Chondrocyte (in vitro differentiated cells): ENCODE measurements around the gene SLC1A1. TPM values are rescaled to one million over a fixed set of nuclear protein-coding genes. Genes with fewer than 3 reads are reported as not detected.

Experiments used
- DNase-seq: peaks from one replicate; pipeline ENCODE4 v3.0.0; 2021; ENCODE audit warnings: mixed read lengths, low spot score
- H3K27ac Mint-ChIP-seq: one replicate; pipeline ENCODE4 v1.8.0; 2021; ENCODE audit warnings: mild to moderate bottlenecking, moderate library complexity, mixed read lengths; ENCODE audit not compliant: unreplicated experiment
- H3K27me3 Mint-ChIP-seq: 2 replicates; pipeline ENCODE4 v1.8.0; 2021; ENCODE audit warnings: low read depth, mixed read lengths
- H3K36me3 Mint-ChIP-seq: 2 replicates; pipeline ENCODE4 v1.8.0; 2021; ENCODE audit warnings: low read depth, mixed read lengths
- H3K4me1 Mint-ChIP-seq: 2 replicates; pipeline ENCODE4 v1.8.0; 2021; ENCODE audit warnings: low read depth, mild to moderate bottlenecking, mixed read lengths
- H3K4me3 Mint-ChIP-seq: one replicate; pipeline ENCODE4 v1.8.0; 2021; ENCODE audit warnings: mild to moderate bottlenecking, moderate library complexity, mixed read lengths; ENCODE audit not compliant: unreplicated experiment
- H3K9me3 Mint-ChIP-seq: 2 replicates; pipeline ENCODE4 v1.8.0; 2021; ENCODE audit warnings: low read depth, mixed read lengths
- total RNA-seq: library from RNA; stranded (reverse); gene quantifications from 3 replicates; pipeline ENCODE4 v1.2.1, GENCODE V29; 2021
- TF ChIP-seq, protein P1 (sequence below): fragments of 200-600 bp; sonication (generic); IDR thresholded peaks from 2 replicates; pipeline ENCODE4 v1.5.0; 2021; ENCODE audit warnings: antibody characterized with exemption, mild to moderate bottlenecking, moderate library complexity

Gene SLC1A1
- total RNA-seq, 1 donor from 2014 or later = 11.0 TPM

DNA sequence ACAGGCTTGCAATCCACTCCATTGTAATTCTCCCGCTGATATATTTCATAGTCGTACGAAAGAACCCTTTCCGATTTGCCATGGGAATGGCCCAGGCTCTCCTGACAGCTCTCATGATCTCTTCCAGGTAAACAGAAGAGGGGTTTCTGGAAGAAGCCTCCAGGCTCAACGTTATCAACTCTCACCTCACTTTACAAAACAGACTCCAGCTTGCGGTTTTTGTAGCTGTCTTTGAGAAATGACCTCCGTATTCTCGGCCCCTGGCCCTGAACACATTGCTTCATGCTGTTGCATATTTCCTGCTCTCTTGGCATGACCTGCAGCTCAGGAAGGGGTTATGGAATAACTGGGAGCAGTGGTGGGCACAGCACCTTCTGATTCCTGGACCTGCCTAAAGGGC, 85.7 kb downstream of the SLC1A1 start:
- Mint-ChIP-seq H3K27ac (no peak overlapping the region), H3K27me3 (no peaks in the 10 kb centered on the region)
- TF ChIP-seq, protein P1, sequence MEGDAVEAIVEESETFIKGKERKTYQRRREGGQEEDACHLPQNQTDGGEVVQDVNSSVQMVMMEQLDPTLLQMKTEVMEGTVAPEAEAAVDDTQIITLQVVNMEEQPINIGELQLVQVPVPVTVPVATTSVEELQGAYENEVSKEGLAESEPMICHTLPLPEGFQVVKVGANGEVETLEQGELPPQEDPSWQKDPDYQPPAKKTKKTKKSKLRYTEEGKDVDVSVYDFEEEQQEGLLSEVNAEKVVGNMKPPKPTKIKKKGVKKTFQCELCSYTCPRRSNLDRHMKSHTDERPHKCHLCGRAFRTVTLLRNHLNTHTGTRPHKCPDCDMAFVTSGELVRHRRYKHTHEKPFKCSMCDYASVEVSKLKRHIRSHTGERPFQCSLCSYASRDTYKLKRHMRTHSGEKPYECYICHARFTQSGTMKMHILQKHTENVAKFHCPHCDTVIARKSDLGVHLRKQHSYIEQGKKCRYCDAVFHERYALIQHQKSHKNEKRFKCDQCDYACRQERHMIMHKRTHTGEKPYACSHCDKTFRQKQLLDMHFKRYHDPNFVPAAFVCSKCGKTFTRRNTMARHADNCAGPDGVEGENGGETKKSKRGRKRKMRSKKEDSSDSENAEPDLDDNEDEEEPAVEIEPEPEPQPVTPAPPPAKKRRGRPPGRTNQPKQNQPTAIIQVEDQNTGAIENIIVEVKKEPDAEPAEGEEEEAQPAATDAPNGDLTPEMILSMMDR = no peak

DNA sequence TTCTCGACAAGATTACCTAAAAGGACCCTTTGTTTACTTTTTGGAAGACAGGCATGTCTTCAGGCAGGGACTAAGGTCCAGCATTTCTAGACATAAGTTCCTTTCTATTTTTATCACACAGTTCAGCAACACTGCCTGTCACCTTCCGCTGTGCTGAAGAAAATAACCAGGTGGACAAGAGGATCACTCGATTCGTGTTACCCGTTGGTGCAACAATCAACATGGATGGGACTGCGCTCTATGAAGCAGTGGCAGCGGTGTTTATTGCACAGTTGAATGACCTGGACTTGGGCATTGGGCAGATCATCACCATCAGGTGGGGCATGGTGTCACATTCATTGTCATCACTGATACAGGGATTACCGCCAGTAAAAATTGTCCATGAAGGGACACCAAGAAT, 86.2 kb downstream of the SLC1A1 start:
- DNase-seq = no peak
- Mint-ChIP-seq H3K27ac (no peak overlapping the region), H3K36me3 (peaks cover 34% of the 10 kb centered on the region), H3K4me3 (no peak overlapping the region), H3K27me3 (no peaks in the 10 kb centered on the region), H3K4me1 (peaks cover 3% of the 10 kb centered on the region), H3K9me3 (no peaks in the 10 kb centered on the region)
- TF ChIP-seq, protein P1 = no peak

More for the DNA sequence above, 85.7 kb downstream of the SLC1A1 start:
- Mint-ChIP-seq H3K36me3 (peaks cover 34% of the 10 kb centered on the region), H3K4me1 (no peaks in the 10 kb centered on the region), H3K4me3 (no peak overlapping the region), H3K9me3 (no peaks in the 10 kb centered on the region)
- DNase-seq = no peak

DNA sequence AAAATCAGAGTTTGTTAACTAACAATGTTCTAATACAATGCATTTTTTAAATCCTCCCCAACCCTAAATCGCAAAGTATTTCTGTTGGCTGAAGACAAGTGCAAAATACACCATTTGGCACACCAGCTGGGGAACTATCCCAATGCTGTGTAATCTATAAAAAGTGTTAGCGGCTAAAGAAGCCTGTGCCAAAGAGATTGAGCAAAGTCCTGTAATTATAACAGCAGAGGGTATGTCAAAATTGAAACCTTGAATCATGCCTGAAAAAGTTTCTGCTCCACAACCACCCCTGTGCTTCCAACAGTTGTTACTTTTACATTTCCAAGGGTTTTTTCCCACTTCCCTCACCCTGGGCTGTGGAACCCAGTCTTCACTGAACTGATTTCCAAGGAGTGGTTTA, 88.7 kb downstream of the SLC1A1 start:
- Mint-ChIP-seq H3K27me3 (no peaks in the 10 kb centered on the region), H3K27ac (no peak overlapping the region), H3K4me3 (no peak overlapping the region), H3K36me3 (peaks cover 41% of the 10 kb centered on the region), H3K9me3 (no peaks in the 10 kb centered on the region), H3K4me1 (peaks cover 3% of the 10 kb centered on the region)
- TF ChIP-seq, protein P1 = no peak
- DNase-seq = no peak

DNA sequence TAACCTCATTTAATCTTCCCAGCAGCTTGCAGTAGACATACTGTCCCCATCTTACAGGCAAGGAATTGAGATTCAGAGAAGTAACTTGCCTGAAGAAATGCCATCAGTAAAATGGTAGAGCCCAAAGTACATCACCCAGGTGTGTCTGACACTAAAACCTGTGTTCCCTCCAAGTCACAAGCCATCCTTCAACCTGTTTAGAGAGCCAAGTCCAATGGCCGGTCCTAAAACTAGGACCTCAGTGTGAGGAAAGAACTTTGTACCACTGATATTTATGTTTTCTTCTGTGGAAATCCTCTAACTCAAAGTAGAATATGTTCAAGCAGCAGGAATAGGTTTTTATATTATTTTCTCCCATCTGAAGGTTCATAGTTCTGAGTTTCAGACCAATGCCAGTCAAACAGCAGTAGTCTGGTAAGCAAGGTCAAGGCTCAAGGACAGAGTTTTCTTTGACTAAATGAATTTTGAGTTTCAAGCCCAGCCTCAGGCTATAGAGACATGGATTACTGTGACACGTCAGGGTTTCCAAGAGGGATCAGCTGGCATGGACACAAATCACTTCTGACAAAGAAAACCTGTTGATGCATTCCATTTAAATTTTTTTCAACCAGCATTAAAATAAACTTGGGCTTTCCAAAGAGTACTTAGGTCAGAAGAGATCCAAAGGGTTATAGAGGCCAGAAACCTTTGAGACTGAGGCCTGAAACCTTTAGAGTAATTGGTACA, 90.9 kb downstream of the SLC1A1 start:
- no peak overlapping the region for H3K27ac Mint-ChIP-seq
- H3K36me3 Mint-ChIP-seq = peaks cover 47% of the 10 kb centered on the region
- no peaks in the 10 kb centered on the region for H3K27me3 Mint-ChIP-seq
- H3K4me3 Mint-ChIP-seq = no peak overlapping the region
- no peaks in the 10 kb centered on the region for H3K9me3 Mint-ChIP-seq
- TF ChIP-seq, protein P1 = no peak
- no peak for DNase-seq
- peaks cover 3% of the 10 kb centered on the region for H3K4me1 Mint-ChIP-seq

DNA sequence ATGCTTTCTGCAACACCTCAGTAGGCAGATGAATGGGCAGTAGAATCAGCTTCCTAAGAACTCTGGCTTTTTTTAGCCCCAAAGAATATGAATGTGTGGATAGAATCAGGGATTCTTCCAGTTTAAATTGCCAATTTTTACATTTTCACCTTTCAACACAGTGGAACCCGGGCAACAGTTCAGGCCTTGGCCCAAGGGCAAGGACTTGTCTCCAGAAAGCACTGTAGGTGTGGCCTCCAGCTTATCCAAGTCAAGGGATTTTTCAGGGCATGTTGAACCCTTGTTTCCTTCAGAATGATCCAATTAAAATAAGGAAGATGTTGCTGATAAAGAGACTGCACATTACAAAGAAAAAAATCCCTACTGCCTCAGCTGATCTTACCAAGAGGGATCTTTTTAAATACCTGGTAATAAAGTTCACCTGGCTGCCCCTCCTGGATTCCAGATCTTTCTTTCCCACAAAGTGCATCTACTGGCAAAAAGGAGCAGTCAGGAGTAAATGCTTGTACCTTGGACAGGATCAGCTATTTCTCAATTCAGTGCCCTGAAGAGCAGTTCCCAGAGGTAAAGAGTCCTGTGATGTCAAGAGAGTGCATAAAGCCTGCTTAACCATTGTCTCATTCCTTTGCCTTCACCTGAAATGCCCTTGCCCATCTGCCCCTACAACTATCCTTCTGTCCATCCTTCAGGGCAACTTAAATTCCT, 91.7 kb downstream of the SLC1A1 start:
- TF ChIP-seq, protein P1 = no peak
- no peak overlapping the region for H3K27ac Mint-ChIP-seq
- H3K4me3 Mint-ChIP-seq = no peak overlapping the region
- H3K36me3 Mint-ChIP-seq = peaks cover 39% of the 10 kb centered on the region
- H3K27me3 Mint-ChIP-seq = no peaks in the 10 kb centered on the region
- peaks cover 3% of the 10 kb centered on the region for H3K4me1 Mint-ChIP-seq
- no peaks in the 10 kb centered on the region for H3K9me3 Mint-ChIP-seq
- no peak for DNase-seq
